Gastroesophageal sphincter (tissue), 4 donors: Measurements from ENCODE around the gene METTL2B. TPM values are rescaled to one million over a fixed set of nuclear protein-coding genes. Genes with fewer than 3 reads are reported as not detected.
"Not testable (repeated sequence)": the region's sequence is repeated elsewhere in the genome, so short reads cannot be mapped to it uniquely, and the experiment has no call there.

ENCODE experiments used
- ATAC-seq: fragments of 150-250 bp; one replicate; pipeline ENCODE4 v1.9.1; 2016; ENCODE audit warnings: mild to moderate bottlenecking, moderate library complexity
- H3K27ac ChIP-seq, 4 donors: fragments of 200-600 bp; sonication (generic) in 3 of 4; 1 replicate in 3 of 4; 2 replicates in 1 of 4; pipeline ENCODE4 v1.5.1; 2016 to 2019
- H3K27me3 ChIP-seq: fragments of 200-600 bp; sonication (generic); one replicate; pipeline ENCODE4 v1.5.1; 2019
- H3K36me3 ChIP-seq, 2 donors: fragments of 200-600 bp; sonication (generic); one replicate each; pipeline ENCODE4 v1.5.1; 2019; ENCODE audit warnings: control low read depth in 1 of 2
- H3K4me1 ChIP-seq, 3 donors: fragments of 200-600 bp; sonication (generic); 1 replicate in 2 of 3; 2 replicates in 1 of 3; pipeline ENCODE4 v1.5.1; 2016 to 2019; ENCODE audit warnings: control low read depth in 2 of 3
- H3K4me3 ChIP-seq, 2 donors: fragments of 200-600 bp; sonication (generic); one replicate each; pipeline ENCODE4 v1.5.1; 2019; ENCODE audit warnings: mild to moderate bottlenecking in 1 of 2, moderate library complexity in 1 of 2
- H3K9me3 ChIP-seq, 3 donors: fragments of 200-600 bp; sonication (generic); one replicate each; pipeline ENCODE4 v1.5.1; 2017 to 2019; ENCODE audit warnings: control low read depth in 2 of 3
- CTCF ChIP-seq, 4 experiments: fragments of 200-600 bp in 2 of 4; fragments of 450-650 bp in 2 of 4; sonication (generic) in 1 of 4; IDR thresholded peaks; one replicate each; pipeline ENCODE4 v1.5.1; 2017 to 2019; ENCODE audit warnings: antibody characterized with exemption in 4 of 4, mild to moderate bottlenecking in 2 of 4, moderate library complexity in 2 of 4
- EP300 ChIP-seq: sonication (generic); formaldehyde crosslinking; IDR thresholded peaks from one replicate; pipeline ENCODE4 v1.6.1; 2017; ENCODE audit warnings: antibody characterized with exemption, mild to moderate bottlenecking
- POLR2A ChIP-seq, 2 donors: fragments of 450-650 bp; IDR thresholded peaks; one replicate each; pipeline ENCODE4 v1.6.1; 2017; ENCODE audit warnings: antibody characterized with exemption in 2 of 2, mild to moderate bottlenecking in 2 of 2, moderate library complexity in 1 of 2
- POLR2AphosphoS5 ChIP-seq: sonication (generic); formaldehyde crosslinking; IDR thresholded peaks from one replicate; pipeline ENCODE4 v1.6.1; 2017; ENCODE audit warnings: antibody characterized with exemption
- WGBS, 2 donors: methylation state at CpG; one replicate each; pipeline ENCODE4 v1.1.5; 2018; ENCODE audit warnings: low coverage in 1 of 2; 5-methylcytosine and 5-hydroxymethylcytosine counted together
- small RNA-seq, 4 donors: library from RNA; depleted of rRNA; stranded (forward); fragments of <200 nt; gene quantifications; one replicate each; pipeline ENCODE3, GENCODE V24; 2016
- total RNA-seq, 4 donors: library from RNA; depleted of rRNA; stranded (reverse); fragments of >200 nt; gene quantifications; one replicate each; pipeline ENCODE4 v1.1.0, GENCODE V29; 2016

The METTL2B gene
- total RNA-seq, 4 donors from 2014 or later = 20.4 to 29.8 (median 27.1) TPM

- Histone ChIP-seq H3K9me3 (no peaks in the 10 kb centered on the region), H3K4me3 (no peak overlapping the region), H3K36me3 (peaks cover 0 to 34% of the 10 kb centered on the region in 2 donors), H3K27ac (no peak overlapping the region), H3K27me3 (no peaks in the 10 kb centered on the region), H3K4me1 (peaks cover 0 to 36% (median 0%) of the 10 kb centered on the region in 3 donors)
- ATAC-seq = no peak
- TF ChIP-seq POLR2A (IDR thresholded peaks at IDR 0.05) = no peak
- TF ChIP-seq EP300 = no peak
- no peak for TF ChIP-seq POLR2AphosphoS5
- TF ChIP-seq CTCF (IDR thresholded peaks at IDR 0.05) = no peak
- 88 to 100% methylated on average over 1 of the region's 1 CpG for WGBS, 2 donors
Measured at GRCh38 chr7:128550920-128551319, 74.4 kb downstream of the METTL2B start.

GRCh38 chr7:128554394-128554793, 77.8 kb downstream of the METTL2B start:
- peak overlapping the region in 2 of 4 donors; percentile 19 to 35 for H3K27ac ChIP-seq
- H3K4me3 ChIP-seq, H3K27me3 ChIP-seq, ATAC-seq, H3K9me3 ChIP-seq, H3K36me3 ChIP-seq: not testable (repeated sequence)
- WGBS, 2 donors = 9 to 38% methylated on average over 1 of the region's 1 CpG
- peaks cover 0 to 19% (median 0%) of the 10 kb centered on the region in 3 donors for H3K4me1 ChIP-seq

Small RNA genes lying within 50 kb of the gene (small RNA-seq; reads per million reads assigned to genes)
- gene AC010655.1 = 0 reads per million in 4 donors
- 0 reads per million in 4 donors for gene AC010655.2
- 0 reads per million in 4 donors for gene RF00017
- gene RNU7-54P = 0 reads per million in 4 donors

Other genes starting within 250 kb of the METTL2B start
- gene LEP, start 235.5 kb upstream of the METTL2B start, total RNA-seq = 1 to 10 TPM in 1 of 4 donors, under 1 TPM in 1, not detected in 2; 0.15 to 6.6 TPM
- 10 to 100 TPM; 12.7 to 27.1 (median 19.5) TPM for gene RBM28, start 132.8 kb upstream of the METTL2B start, total RNA-seq
- gene PRRT4, start 115.1 kb upstream of the METTL2B start, total RNA-seq = 1 to 10 TPM in 1 of 4 donors, under 1 TPM in 3; 0.40 to 1.2 (median 0.82) TPM
- gene IMPDH1, start 66.8 kb upstream of the METTL2B start, total RNA-seq = 10 to 100 TPM; 36.9 to 87.1 (median 43.3) TPM
- gene HILPDA, start 20.9 kb upstream of the METTL2B start, total RNA-seq = 10 to 100 TPM in 1 of 4 donors, 1 to 10 TPM in 3; 2.8 to 19.0 (median 6.6) TPM
- 1 to 10 TPM in 3 of 4 donors, under 1 TPM in 1; 0.25 to 1.5 (median 1.3) TPM for gene GARIN1A, start 195.5 kb downstream of the METTL2B start, total RNA-seq